ENCODE results near the gene CLIP4.
"Not testable (repeated sequence)": the region's sequence is repeated elsewhere in the genome, so short reads cannot be mapped to it uniquely, and the experiment has no call there.

Gene CLIP4

DNA sequence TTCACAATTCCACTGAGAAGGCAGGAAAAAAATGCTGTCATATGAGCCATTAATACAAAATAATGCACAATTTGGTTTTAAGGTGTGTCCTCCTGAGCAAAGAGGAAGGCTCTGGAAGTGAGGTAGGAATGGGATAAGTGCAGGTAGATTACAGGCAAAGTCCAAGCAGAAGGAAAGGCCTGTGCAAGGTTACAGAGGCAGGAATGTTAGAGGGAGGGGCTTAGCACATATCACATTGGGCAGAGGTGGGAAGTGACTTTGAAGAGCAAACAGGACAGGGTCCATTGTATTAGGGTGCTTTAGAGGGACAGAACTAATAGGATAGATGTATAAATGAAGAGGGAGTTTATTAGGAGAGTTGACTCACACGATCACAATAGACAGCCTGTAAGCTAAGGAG lies 14.7 kb upstream of the CLIP4 start:
- no peak for DNase-seq

GRCh38 chr2:29104688-29105087 lies 10.5 kb upstream of the CLIP4 start:
- DNase-seq: no peak

DNA sequence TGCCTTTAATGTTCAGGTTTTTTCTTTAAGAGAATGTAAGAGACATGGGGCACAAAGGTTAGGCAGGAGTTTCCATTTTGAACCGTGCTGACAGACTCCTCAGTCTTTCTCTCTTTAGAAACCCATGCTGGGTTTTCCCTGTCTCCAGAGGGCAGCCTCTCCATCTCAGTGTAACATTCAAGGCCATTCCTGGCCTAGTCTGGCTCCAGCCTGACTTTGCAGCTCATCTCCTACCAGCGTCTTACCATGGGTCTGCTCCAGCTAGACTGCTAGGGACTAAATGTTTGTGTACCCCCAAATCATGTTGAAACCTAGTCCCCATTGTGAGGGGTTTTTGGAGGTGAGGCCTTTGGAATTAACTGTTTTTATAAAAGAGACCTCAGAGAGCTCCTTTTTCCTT lies 9.8 kb upstream of the CLIP4 start:
- DNase-seq: no peak

DNA sequence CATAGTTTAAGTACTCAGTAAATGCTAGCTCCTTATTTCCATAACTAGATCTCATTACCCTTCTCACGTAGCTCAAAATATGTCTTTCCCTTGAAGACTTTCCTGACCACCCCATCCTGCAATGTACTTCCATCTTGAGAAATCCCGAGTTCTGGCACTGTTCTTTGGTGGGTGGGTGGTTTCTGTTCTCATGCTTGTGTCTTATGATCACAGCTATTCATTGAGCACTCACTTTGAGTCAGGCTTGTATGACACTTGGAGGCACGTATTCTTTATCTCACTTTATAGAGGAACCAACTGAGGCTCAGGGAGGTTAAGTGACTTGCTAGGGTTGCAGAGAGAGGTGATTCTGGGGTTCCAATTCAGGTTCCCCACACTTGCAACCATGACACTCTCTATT lies 9.0 kb upstream of the CLIP4 start:
- no peak for DNase-seq

GRCh38 chr2:29106980-29107388 lies 8.2 kb upstream of the CLIP4 start:
- DNase-seq: no peak

DNA sequence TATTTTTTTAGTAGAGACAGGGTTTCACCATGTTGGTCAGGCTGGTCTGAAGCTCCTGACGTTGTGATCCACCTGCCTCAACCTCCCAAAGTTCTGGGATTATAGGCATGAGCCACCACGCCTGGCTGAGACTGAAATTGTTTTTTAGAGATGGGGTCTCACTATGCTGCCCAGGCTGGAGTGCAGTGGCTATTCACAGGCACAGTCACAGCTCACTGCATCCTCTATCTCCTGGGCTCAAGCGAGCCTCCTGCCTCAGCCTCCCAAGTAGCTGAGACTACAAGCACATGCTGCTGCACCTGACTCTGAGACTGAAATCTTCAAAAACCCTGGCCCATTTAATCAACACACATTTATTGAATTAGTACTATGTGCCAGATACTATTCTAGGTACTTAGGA lies 7.7 kb upstream of the CLIP4 start:
- not testable (repeated sequence) for DNase-seq

DNA sequence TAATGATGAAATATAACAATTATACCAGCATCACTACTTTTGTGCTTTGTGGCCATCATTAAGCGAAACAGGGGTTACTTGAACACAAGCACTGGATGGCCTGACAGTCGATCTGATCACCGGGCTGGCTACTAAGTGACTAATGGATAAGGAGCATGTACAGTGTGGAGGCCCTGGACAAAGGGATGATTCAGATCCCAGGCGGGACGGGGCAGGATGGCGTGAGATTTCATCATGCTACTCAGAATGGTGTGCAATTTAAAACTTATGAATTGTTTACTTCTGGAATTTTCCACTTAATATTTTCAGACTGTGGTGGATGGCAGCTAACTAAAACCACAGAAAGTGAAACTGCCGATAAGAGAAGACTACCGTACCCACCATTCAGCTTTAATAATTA lies 7.0 kb upstream of the CLIP4 start:
- no peak for DNase-seq

DNA sequence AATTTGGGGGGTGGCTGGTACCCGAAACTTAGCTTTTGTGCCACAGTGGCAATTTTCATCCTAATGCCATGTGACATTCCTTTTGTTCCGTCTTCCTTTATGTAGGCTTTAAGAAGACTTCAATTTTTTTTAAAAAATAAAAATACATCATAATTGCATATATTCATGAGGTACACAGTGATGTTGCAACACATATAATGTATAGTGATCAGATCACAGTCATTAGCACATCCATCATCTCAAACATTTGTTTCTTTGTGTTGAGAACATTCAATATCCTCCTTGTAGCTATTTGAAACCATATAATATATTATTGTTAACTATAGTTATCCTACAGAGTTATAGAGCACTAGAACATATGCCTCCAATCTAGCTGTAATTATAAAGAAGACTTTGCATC lies 6.0 kb upstream of the CLIP4 start:
- DNase-seq: no peak

DNA sequence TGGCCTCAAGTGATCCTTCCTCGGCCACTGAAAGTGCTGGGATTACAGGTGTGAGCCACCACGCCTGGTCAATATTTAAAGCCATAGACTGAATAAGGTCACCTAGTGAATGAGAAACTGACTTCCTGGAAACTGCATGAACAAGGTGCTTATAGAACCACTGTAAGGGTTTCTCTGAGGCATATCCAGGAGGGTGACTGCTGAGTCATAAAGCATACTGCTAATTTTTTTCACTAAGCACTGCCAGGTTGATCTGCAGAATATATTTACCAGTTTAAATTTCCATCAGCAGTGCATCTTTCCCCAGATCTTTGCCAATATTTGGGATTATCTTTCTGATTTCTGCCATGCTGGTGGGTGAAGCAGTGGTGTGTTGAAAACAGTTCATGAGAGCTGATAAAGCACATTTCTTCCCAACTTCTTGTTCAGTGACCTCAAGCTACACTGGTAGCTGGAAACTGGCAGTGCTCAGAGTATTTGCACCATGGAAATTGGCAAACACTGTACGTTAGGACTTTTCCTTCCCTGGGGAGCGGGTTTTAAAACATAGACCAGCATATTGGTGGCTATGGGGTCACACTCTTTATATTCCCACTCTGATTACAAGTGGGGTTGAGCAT lies 4.2 kb upstream of the CLIP4 start:
- DNase-seq: no peak

GRCh38 chr2:29112379-29112778 lies 2.8 kb upstream of the CLIP4 start:
- no peak for DNase-seq

- DNase-seq: no peak
Observed at GRCh38 chr2:29113027-29113686, 2.1 kb upstream of the CLIP4 start.

DNA sequence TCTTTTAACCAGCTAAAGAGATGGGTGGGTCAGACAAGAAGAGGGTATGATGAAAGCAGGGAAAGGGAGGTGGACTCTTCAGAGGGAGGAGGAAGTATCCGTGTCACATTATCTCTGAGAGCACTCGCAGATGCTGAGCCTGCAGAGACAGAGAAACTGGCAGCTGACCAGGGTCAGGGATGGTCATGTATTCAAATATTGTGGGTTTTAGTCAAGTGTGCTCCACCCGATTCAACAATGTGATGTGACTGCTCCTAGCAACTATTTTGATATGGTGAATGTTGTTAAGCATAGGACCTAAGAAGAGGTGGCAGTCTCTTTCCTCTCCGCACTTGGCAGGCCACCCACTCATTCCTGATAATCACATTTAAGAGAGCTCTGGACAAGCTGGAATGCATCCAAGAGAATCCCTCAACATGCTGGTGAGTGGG lies 1.3 kb upstream of the CLIP4 start:
- no peak for DNase-seq

DNA sequence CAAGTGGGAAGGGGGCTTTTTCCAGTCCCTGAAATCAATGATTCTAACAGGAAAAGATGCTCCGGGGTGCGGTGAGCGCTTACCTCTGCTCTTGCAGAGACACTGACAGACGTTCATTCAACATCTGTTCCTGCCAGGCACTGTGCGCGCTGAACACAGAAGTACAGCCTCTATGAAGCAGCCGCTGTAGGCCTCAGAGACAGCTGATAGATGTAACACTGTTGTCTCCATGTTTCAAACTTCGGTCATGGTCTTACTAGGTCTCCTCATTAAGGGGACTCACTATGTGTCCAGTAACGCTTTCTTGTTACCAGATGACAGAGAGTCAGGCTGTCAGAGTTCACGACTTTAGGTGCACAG lies 649 bp upstream of the CLIP4 start:
- no peak for DNase-seq

- DNase-seq: no peak
Observed at GRCh38 chr2:29115797-29116781, 874 bp downstream of the CLIP4 start.

GRCh38 chr2:29117636-29118303 lies 2.6 kb downstream of the CLIP4 start:
- DNase-seq: no peak

- DNase-seq: no peak
Observed at GRCh38 chr2:29119211-29119610, 4.0 kb downstream of the CLIP4 start.

- no peak for DNase-seq
Observed at GRCh38 chr2:29120846-29121245, 5.6 kb downstream of the CLIP4 start.

- DNase-seq: no peak
Observed at GRCh38 chr2:29123617-29124349, 8.6 kb downstream of the CLIP4 start.

DNA sequence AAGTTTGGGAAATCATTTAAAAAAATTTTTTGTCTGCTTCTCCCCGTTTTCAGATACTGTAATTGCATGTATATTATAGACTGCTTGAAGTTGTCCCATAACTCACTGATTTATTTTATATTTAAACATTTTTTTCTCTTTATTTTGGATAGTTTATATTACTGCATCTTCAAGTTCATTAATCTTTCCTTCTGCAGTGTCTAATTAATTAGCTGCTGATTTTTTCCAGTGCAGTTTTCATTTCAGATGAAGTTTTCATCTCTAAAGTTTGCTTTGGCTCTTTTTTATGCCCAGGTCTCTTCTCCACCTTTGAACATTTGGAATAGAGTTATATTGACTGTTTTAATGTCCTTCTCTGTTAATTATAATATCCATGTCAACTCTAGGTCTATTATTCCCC lies 9.3 kb downstream of the CLIP4 start:
- no peak for DNase-seq

- DNase-seq: no peak
Observed at GRCh38 chr2:29129586-29130281, 14.5 kb downstream of the CLIP4 start.

DNA sequence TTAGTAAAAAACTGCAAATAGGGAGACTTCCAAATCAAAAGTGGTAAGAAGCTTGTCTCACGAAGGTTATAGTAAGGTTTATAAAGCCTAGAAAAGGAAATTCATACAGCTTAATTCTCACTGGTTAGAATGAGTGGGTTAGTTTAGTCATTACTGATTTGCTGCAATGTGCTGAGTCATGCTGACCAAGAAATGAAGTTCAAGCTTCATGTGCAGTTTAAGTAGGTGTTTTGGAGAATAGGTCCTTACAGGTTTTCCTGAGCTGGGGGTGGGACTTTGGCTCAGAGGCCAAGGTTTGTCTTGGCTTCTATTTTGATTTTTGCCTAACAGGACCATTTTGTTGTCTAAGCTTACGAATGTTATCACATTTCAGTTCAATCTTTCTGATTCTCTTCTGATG lies 15.1 kb downstream of the CLIP4 start:
- DNase-seq: no peak

DNA sequence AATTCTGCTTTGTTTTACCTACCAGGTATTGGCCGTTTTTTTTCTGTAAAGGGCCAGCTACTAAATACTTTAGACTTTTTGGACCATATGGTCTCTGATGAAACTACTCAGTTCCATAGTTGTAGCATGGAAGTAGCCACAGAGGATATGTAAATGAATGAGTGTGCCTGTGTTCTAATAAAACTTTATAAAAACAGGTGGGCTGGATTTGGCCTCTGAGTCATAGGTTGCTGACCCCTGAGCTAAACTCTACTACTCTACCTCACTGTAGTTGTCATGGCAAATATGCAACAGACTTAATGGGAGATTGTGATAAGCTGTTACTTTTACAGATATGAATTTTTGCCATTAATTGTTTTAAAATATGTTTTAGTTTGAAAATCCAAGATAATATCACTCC lies 19.7 kb downstream of the CLIP4 start:
- DNase-seq: no peak

All from NCI-H748 treated with DMSO at 0.1 percent for 48 hours (cell line).